Measurements from ENCODE around the gene CREBBP. TPM values are rescaled to one million over a fixed set of nuclear protein-coding genes. Genes with fewer than 3 reads are reported as not detected.
A peak's percentile ranks its signal among the peaks of the same experiment; 100 is the strongest.

CREBBP gene
- total RNA-seq, 1 experiment from 2014 or later: 79.1 TPM

- no peak overlapping the region for H3K14ac ChIP-seq (ENCODE audit: insufficient read depth, low read length)
- no peak overlapping the region for H3K9ac ChIP-seq (ENCODE audit: extremely low read depth, insufficient read length, low read length)
- H3K4me3 Mint-ChIP-seq: no peak overlapping the region
- DNase-seq: no peak
- no peaks in the 10 kb centered on the region for H3K79me2 ChIP-seq (ENCODE audit: insufficient read depth, low read length)
- H3K23ac ChIP-seq (ENCODE audit: insufficient read length, low read depth, low read length): no peak overlapping the region
- H3K4me1 ChIP-seq (ENCODE audit: insufficient read depth, low read length): no peaks in the 10 kb centered on the region
- no peak overlapping the region for H2BK15ac ChIP-seq (ENCODE audit: low read depth, low read length)
- H3K23me2 ChIP-seq (ENCODE audit: insufficient read length, low read depth, low read length, poor library complexity, severe bottlenecking): no peaks in the 10 kb centered on the region
- no peak overlapping the region for H2BK12ac ChIP-seq (ENCODE audit: insufficient read length, low read depth, low read length)
- H4K5ac ChIP-seq (ENCODE audit: insufficient read length, low read depth, low read length): no peak overlapping the region
- no peak overlapping the region for H3K4ac ChIP-seq (ENCODE audit: low read depth, low read length)
- no peak for TF ChIP-seq CTCF (conservative IDR thresholded peaks at IDR 0.05)
- no peaks in the 10 kb centered on the region for H3K27me3 ChIP-seq (ENCODE audit: insufficient read depth, low read length)
- H3K27ac Mint-ChIP-seq: peak overlapping the region in 2 of 3 experiments; percentile 26 to 41; a peak in 3 of 7 replicates
- no peak overlapping the region for H4K8ac ChIP-seq (replicated peaks; ENCODE audit: insufficient read length, low read depth, low read length)
- no peak overlapping the region for H2BK5ac ChIP-seq (ENCODE audit: insufficient read length, low read length)
- WGBS (ENCODE audit: extremely low coverage, insufficient read length, low lambda C conversion rate): no CpG with 5 or more reads among the region's 24 CpGs
- H3T11ph ChIP-seq (ENCODE audit: low read length): no peak overlapping the region
- H3K36me3 Mint-ChIP-seq (ENCODE audit: insufficient read depth in 1 of 3, low read depth in 3 of 3): peaks cover 51 to 79% (median 75%) of the 10 kb centered on the region in 3 experiments
- no peak overlapping the region for H2AFZ ChIP-seq (ENCODE audit: low read length)
- no peaks in the 10 kb centered on the region for H3K4me1 Mint-ChIP-seq
- no peak overlapping the region for H3K18ac ChIP-seq (ENCODE audit: insufficient read length, low read depth, low read length)
- no peaks in the 10 kb centered on the region for H3K9me3 ChIP-seq (ENCODE audit: control insufficient read depth, low read depth, low read length)
- H4K91ac ChIP-seq (ENCODE audit: insufficient read length, low read depth, low read length): no peak overlapping the region
- no peak overlapping the region for H2AK5ac ChIP-seq (ENCODE audit: insufficient read length, low read length)
- H3K27me3 Mint-ChIP-seq (ENCODE audit: low read depth): no peaks in the 10 kb centered on the region; the same call in 1 of the 2 replicates
- no peaks in the 10 kb centered on the region for H4K20me1 ChIP-seq (ENCODE audit: control insufficient read depth, insufficient read depth, insufficient read length)
- H3K9me3 Mint-ChIP-seq: no peaks in the 10 kb centered on the region; a peak in 2 of 5 replicates
- no peak overlapping the region for H2BK120ac ChIP-seq (ENCODE audit: low read depth, low read length, poor library complexity, severe bottlenecking)
- no peak overlapping the region for H3K4me2 ChIP-seq (ENCODE audit: insufficient read depth, insufficient read length, low read length)
- H3K79me1 ChIP-seq (ENCODE audit: insufficient read depth, low read depth, low read length, poor library complexity, severe bottlenecking): no peaks in the 10 kb centered on the region
- H3K27ac ChIP-seq (ENCODE audit: insufficient read length, low read depth, low read length): no peak overlapping the region
- H3K56ac ChIP-seq (ENCODE audit: insufficient read length, low read depth, low read length): no peak overlapping the region
- H2BK20ac ChIP-seq (ENCODE audit: low read depth, low read length, poor library complexity, severe bottlenecking): no peak overlapping the region
Observed at GRCh38 chr16:3730161-3731125, 150.1 kb downstream of the CREBBP start.

All from H9 (cell line).